AG10803 (cell line): ENCODE data around the gene SCN4A.
"Not testable (repeated sequence)": the region's sequence is repeated elsewhere in the genome, so short reads cannot be mapped to it uniquely, and the experiment has no call there.

Source experiments
- DNase-seq: peaks from one replicate; pipeline ENCODE4 v3.0.0; 2010; ENCODE audit warnings: low read depth
- H3K4me3 ChIP-seq: 2 replicates; pipeline ENCODE4 v1.5.1; 2011; ENCODE audit warnings: mild to moderate bottlenecking, low read length, control low read depth
- CTCF ChIP-seq: conservative IDR thresholded peaks from 2 replicates; pipeline ENCODE4 v1.5.1; 2011; ENCODE audit warnings: mild to moderate bottlenecking, low read length, control low read depth, inconsistent platforms

SCN4A gene

GRCh38 chr17:63919311-63919723 is 53.4 kb downstream of the SCN4A start:
- DNase-seq = peak; percentile 52
- peak; percentile 95 for TF ChIP-seq CTCF
- no peak overlapping the region for H3K4me3 ChIP-seq

GRCh38 chr17:63918789-63919305 is 53.9 kb downstream of the SCN4A start, which contains the start of gene GH1:
Gene GH1 (minus strand): TSS chr17:63918839. CDS start chr17:63918776, 63 bp downstream.
- not testable (repeated sequence) for DNase-seq, H3K4me3 ChIP-seq

GRCh38 chr17:63918305-63918704 is 54.4 kb downstream of the SCN4A start:
- no peak overlapping the region for H3K4me3 ChIP-seq
- DNase-seq = no peak

GRCh38 chr17:63917646-63918045 is 55.1 kb downstream of the SCN4A start:
- no peak for DNase-seq
- TF ChIP-seq CTCF = no peak
- H3K4me3 ChIP-seq = no peak overlapping the region

More at GRCh38 chr17:63918305-63918704, 54.4 kb downstream of the SCN4A start:
- no peak; the same call in 1 of the 2 replicates for TF ChIP-seq CTCF

- H3K4me3 ChIP-seq, DNase-seq: not testable (repeated sequence)
Observed at GRCh38 chr17:63917206-63917605, 55.5 kb downstream of the SCN4A start.

- no peak overlapping the region for H3K4me3 ChIP-seq
- no peak for TF ChIP-seq CTCF
- no peak for DNase-seq
Observed at GRCh38 chr17:63916566-63917185, 56.0 kb downstream of the SCN4A start.

- H3K4me3 ChIP-seq, DNase-seq: not testable (repeated sequence)
Observed at GRCh38 chr17:63915753-63916152, 57.0 kb downstream of the SCN4A start.

GRCh38 chr17:63914471-63914870 is 58.2 kb downstream of the SCN4A start:
- no peak for DNase-seq
- H3K4me3 ChIP-seq = no peak overlapping the region
- no peak for TF ChIP-seq CTCF
